Heart left ventricle (tissue), 16 donors: ENCODE results near the gene CYP2D6. TPM values are rescaled to one million over a fixed set of nuclear protein-coding genes. Genes with fewer than 3 reads are reported as not detected.
"Not testable (repeated sequence)": the region's sequence is repeated elsewhere in the genome, so short reads cannot be mapped to it uniquely, and the experiment has no call there.

Experiments used
- ATAC-seq, 4 donors: fragments of 200-7000 bp; cut with Tn5 transposase; one replicate each; pipeline ENCODE4 v1.9.1; 2020 to 2022; ENCODE audit warnings: moderate library complexity in 4 of 4, mild to moderate bottlenecking in 3 of 4, moderate number of reproducible peaks in 1 of 4
- DNase-seq, 5 donors: peaks; one replicate each; pipeline ENCODE4 v3.0.0-alpha.2; 2020
- H3K27ac ChIP-seq, 12 donors: fragments of 200-600 bp; sonication (generic) in 4 of 12; one replicate each; pipeline versions ENCODE4 v1.5.0 to v1.8.0; 2016 to 2022; ENCODE audit warnings: mild to moderate bottlenecking in 2 of 12
- H3K27me3 ChIP-seq, 9 donors: fragments of 200-600 bp; sonication (generic) in 2 of 9; one replicate each; pipeline versions ENCODE4 v1.5.1 to v1.8.0; 2016 to 2022; ENCODE audit warnings: mild to moderate bottlenecking in 3 of 9
- H3K36me3 ChIP-seq, 9 donors: fragments of 200-600 bp; sonication (generic) in 2 of 9; one replicate each; pipeline versions ENCODE4 v1.5.0 to v1.8.0; 2018 to 2022; ENCODE audit warnings: mild to moderate bottlenecking in 2 of 9
- H3K4me1 ChIP-seq, 12 donors: fragments of 200-600 bp; sonication (generic) in 4 of 12; one replicate each; pipeline versions ENCODE4 v1.5.0 to v1.8.0; 2016 to 2022; ENCODE audit warnings: mild to moderate bottlenecking in 3 of 12
- H3K4me3 ChIP-seq, 12 donors: fragments of 200-600 bp; sonication (generic) in 4 of 12; one replicate each; pipeline versions ENCODE4 v1.5.0 to v1.8.0; 2017 to 2022; ENCODE audit warnings: mild to moderate bottlenecking in 9 of 12, moderate library complexity in 4 of 12
- H3K9me3 ChIP-seq, 12 donors: fragments of 200-600 bp; sonication (generic) in 4 of 12; one replicate each; pipeline versions ENCODE4 v1.5.0 to v1.8.0; 2016 to 2022; ENCODE audit warnings: mild to moderate bottlenecking in 1 of 12
- POLR2A ChIP-seq, 2 donors: fragments of 450-650 bp; IDR thresholded peaks; one replicate each; pipeline ENCODE4 v1.6.1; 2017; ENCODE audit warnings: antibody characterized with exemption in 2 of 2, mild to moderate bottlenecking in 2 of 2, moderate library complexity in 2 of 2
- WGBS, 4 donors: extraction: QIAGEN DNeasy Blood & Tissue Kit in 2 of 4; methylation state at CpG; one replicate each; pipeline versions ENCODE4 v1.1.5 to v1.1.7; 2013 to 2018; 5-methylcytosine and 5-hydroxymethylcytosine counted together
- intact Hi-C, 10 donors: fragments of 100-400 bp; cut with DNase I; formaldehyde crosslinking; loops; one replicate each; pipeline versions ENCODE4 v1.11.1 to v1.14.2; 2022
- polyA plus RNA-seq, 2 donors: library from polyadenylated mRNA; stranded (reverse); fragments of 200-250 nt; gene quantifications; one replicate each; pipeline ENCODE4 v1.2.3, GENCODE V29; 2013
- total RNA-seq, 9 donors: library from RNA; depleted of rRNA in 2 of 9; stranded (reverse); fragments of >200 nt in 2 of 9; fragmentation: NEBNext Ultra II Directional in 3 of 9; extraction: Animal tissue kit (Norgen Biotek cat#: 25700) in 3 of 9; gene quantifications; one replicate each; pipeline versions ENCODE4 v1.1.0 to v1.2.4, GENCODE V29; 2016 to 2023
- TF ChIP-seq, protein P1 (sequence below), 12 donors: fragments of 200-600 bp; sonication (generic) in 4 of 12; IDR thresholded peaks; one replicate each; pipeline versions ENCODE4 v1.5.0 to v1.8.0; 2018 to 2022; ENCODE audit warnings: antibody characterized with exemption in 12 of 12, mild to moderate bottlenecking in 5 of 12
- donor health status: ischemic (EF 13 %, LVEDD 7.1; RV severe dilation, severe dysfunction).
- donor health status: healthy with polysubstance abuse.
- donor health status: DM: no; HTN: yes; CAD: no.
- donor health status: DM: no; HTN: no; CAD: no.
- donor health status: ischemic (EF 25% LVEDD 6.9; RV normal size, moderate dysfunction).
- donor health status: ischemic (EF 25% LVEDD 5.7; RV mildly dilated, moderate dysfunction).
- donor health status: healthy.
- donor health status: DM: yes; HTN: yes; CAD: no.
- donor health status: ischemic (EF 35%, LVEDD 5.7; RV mildly dilated, moderate dysfunction).
- donor health status: nonischemic (EF 11% LVEDD 7.7; RV severe dilation, severe dysfunction).
- donor health status: DM: yes; HTN: yes; CAD: no.
- donor health status: PGD.
- donor health status: ischemic (EF 29% LVEDD 5.4; RV normal size, mild dysfunction).
- donor health status: nonischemic (EF 23%, LVEDD 6.1; RV moderate dilation, normal function).

CYP2D6 gene
- total and polyA plus RNA-seq, 11 donors, result 0.12 to 0.47 (median 0.26) TPM; not detected in 1

DNA sequence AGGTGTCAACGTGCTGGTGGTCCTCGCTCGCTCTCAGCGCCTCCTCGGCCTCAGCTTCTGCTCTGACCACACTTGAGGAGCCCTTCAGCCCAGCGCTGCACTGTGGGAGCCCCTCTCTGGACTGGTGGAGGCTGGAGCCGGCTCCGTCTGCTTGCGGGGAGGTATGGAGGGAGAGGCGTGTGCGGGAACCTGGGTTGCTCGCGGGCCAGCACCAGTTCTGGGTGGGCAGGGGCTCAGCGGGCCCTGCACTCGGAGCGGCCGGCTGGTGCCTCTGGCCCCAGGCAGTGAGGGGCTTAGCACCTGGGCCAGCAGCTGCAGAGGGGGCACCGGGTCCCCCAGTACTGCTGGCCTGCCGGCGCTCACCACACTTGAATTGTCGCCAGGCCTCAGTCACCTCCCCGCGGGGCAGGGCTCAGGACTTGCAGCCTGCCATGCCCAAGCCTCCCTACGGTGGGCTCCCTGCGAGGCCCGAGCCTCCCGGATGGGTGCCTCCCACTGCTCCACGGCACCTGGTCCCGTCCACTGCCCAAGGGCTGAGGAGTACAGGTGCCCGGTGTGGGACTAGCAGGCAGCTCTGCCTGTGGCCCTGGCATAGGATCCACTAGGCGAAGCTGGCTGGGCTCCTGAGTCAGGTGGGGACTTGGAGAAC is 7.6 kb upstream of the CYP2D6 start:
- TF ChIP-seq, protein P1, sequence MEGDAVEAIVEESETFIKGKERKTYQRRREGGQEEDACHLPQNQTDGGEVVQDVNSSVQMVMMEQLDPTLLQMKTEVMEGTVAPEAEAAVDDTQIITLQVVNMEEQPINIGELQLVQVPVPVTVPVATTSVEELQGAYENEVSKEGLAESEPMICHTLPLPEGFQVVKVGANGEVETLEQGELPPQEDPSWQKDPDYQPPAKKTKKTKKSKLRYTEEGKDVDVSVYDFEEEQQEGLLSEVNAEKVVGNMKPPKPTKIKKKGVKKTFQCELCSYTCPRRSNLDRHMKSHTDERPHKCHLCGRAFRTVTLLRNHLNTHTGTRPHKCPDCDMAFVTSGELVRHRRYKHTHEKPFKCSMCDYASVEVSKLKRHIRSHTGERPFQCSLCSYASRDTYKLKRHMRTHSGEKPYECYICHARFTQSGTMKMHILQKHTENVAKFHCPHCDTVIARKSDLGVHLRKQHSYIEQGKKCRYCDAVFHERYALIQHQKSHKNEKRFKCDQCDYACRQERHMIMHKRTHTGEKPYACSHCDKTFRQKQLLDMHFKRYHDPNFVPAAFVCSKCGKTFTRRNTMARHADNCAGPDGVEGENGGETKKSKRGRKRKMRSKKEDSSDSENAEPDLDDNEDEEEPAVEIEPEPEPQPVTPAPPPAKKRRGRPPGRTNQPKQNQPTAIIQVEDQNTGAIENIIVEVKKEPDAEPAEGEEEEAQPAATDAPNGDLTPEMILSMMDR (IDR thresholded peaks at IDR 0.05), result no peak
- no peak for TF ChIP-seq POLR2A (IDR thresholded peaks at IDR 0.05)
- H3K27me3 ChIP-seq, result peaks cover 0 to 5% (median 0%) of the 10 kb centered on the region in 9 donors
- intact Hi-C loops, result no loop called here
- ATAC-seq, result no peak
- H3K4me3 ChIP-seq, result no peak overlapping the region
- no peak for DNase-seq
- WGBS, 4 donors, result 88 to 97% (median 90%) methylated on average over 14 to 31 of the region's 31 CpGs
- H3K27ac ChIP-seq, result no peak overlapping the region
- H3K9me3 ChIP-seq, result no peaks in the 10 kb centered on the region
- H3K36me3 ChIP-seq, result peaks cover 0 to 4% (median 0%) of the 10 kb centered on the region in 9 donors
- no peaks in the 10 kb centered on the region for H3K4me1 ChIP-seq

DNA sequence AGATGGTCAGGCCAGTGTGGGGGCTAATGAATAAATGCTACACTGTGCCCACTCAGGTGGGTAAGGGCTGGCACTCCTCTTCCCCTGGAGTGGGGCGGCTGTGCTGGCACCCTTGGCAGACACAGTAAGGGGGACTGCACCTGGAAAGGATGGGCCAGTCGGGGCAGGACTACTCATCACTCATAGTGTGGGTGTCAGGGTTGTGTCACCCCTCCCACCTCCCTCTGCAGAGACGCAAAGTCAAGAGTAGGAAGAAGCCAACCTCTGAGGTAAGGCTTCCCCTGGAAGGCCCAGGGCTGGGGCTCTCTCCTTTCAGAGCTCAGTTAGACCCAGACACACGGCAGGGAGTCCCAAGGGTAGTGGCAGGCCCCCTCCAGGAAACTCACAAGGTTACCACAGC is 5.1 kb upstream of the CYP2D6 start:
- no CpG with 5 or more reads among the region's 4 CpGs for WGBS, 4 donors
- H3K27ac ChIP-seq, result not testable (repeated sequence)

DNA sequence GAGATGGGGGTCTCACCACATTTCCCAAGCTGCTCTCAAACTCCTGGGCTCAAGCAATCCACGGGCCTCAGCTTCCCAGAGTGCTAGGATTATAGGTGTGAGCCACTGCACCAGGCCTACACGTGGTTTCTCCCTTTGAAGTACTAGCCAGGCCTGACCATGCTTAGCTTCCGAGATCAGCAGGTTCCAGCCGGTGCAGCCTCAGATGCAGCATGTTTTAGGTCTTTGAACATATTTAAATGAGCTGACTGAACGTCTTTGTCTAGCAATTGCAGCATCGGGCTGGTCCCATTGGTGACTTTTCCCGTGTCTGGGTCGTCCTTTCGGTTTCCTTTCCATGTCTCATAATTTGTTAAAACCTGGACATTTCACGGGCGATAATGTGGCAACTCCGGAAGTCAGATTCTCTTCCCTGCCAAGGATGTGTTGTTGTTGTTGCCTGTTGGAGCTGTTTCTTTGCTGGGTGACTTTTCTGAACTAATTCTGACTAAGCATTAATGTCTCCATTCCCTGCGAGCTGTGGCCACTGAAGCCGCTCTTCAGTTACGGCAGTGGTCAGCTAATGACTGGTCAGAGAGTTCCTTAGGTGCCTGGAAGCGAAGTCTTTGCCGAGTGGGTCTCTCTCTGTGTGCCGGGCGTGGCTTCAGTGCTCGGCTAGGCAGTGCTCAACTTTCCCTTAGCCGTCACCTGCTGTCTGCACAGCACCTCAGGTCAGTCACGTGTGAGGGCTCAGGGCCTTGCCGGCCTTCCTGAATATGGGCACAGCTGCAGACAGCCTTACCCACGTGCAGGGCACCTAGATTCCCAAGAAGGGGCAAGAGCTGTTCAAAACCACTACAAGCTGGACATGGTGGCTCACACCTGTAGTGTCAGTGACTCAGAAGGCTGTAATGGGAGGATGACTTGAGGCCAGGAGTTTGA is 3.8 kb upstream of the CYP2D6 start:
- H3K4me1 ChIP-seq, result no peaks in the 10 kb centered on the region
- intact Hi-C loops, result no loop called here
- no peak overlapping the region for H3K27ac ChIP-seq
- DNase-seq (no peak), ATAC-seq (no peak)
- no peak overlapping the region for H3K4me3 ChIP-seq
- peaks cover 0 to 5% (median 0%) of the 10 kb centered on the region in 9 donors for H3K27me3 ChIP-seq
- H3K9me3 ChIP-seq, result peaks cover 0 to 4% (median 0%) of the 10 kb centered on the region in 12 donors
- no peak for TF ChIP-seq POLR2A (IDR thresholded peaks at IDR 0.05)
- TF ChIP-seq, protein P1 (IDR thresholded peaks at IDR 0.05), result no peak
- peaks cover 0 to 4% (median 0%) of the 10 kb centered on the region in 9 donors for H3K36me3 ChIP-seq
- 75 to 86% (median 83%) methylated on average over 20 to 24 of the region's 24 CpGs for WGBS, 4 donors

More for the DNA sequence above, 5.1 kb upstream of the CYP2D6 start:
- ATAC-seq, DNase-seq, H3K36me3 ChIP-seq, H3K4me3 ChIP-seq, H3K27me3 ChIP-seq, H3K4me1 ChIP-seq, intact Hi-C loops, H3K9me3 ChIP-seq: not testable (repeated sequence)

DNA sequence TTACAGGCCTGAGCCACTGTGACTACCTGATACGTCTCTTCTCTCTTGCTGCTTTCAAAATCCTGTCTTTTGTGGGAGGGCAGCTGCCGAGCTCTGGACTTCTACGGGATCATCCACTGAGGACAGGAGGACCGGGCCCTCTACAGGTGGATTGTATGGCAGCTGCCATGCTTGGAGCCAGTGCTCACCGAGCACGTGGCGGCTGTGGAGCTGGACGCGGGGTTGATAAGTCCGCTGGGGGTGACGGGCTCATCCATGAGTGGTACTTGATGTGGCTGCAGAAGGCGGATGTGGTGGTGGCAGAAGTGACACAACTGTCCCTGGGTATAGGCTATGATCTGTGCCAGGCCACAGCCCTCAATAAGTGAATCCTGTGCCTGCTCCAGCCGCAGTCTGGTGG is 1.8 kb upstream of the CYP2D6 start:
- Histone ChIP-seq H3K36me3 (no peaks in the 10 kb centered on the region), H3K27ac (no peak overlapping the region), H3K4me3 (no peak overlapping the region), H3K9me3 (peaks cover 0 to 4% (median 0%) of the 10 kb centered on the region in 12 donors), H3K4me1 (no peaks in the 10 kb centered on the region), H3K27me3 (peaks cover 0 to 5% (median 0%) of the 10 kb centered on the region in 9 donors)
- TF ChIP-seq, protein P1 (IDR thresholded peaks at IDR 0.05), result no peak
- WGBS, 4 donors, result 71 to 88% (median 79%) methylated on average over 12 to 13 of the region's 13 CpGs
- no peak for DNase-seq
- intact Hi-C loops, result no loop called here
- ATAC-seq, result no peak
